H1 (cell line): ENCODE results near the gene LBH. TPM values are rescaled to one million over a fixed set of nuclear protein-coding genes. Genes with fewer than 3 reads are reported as not detected.

Experiments
- CTCF ChIA-PET: fragments of 300-600 bp; sonication (Branson Sonifier 250); formaldehyde crosslinking; loops from one replicate; lab custom pipeline; 2021; ENCODE audit not compliant: partially characterized antibody; lab: Charles Lee
- POLR2A ChIA-PET: fragments of 300-600 bp; sonication (Branson Sonifier 250); formaldehyde crosslinking; loops from one replicate; lab custom pipeline; 2021; ENCODE audit warnings: inconsistent platforms; ENCODE audit not compliant: partially characterized antibody; lab: Charles Lee
- DNase-seq, 2 experiments: peaks; one replicate each; pipeline versions ENCODE4 v3.0.0 to v3.0.0-alpha.2; 2010 to 2022; ENCODE audit warnings: low spot score in 2 of 2, low read depth in 1 of 2, mixed read lengths in 1 of 2
- FAIRE-seq: peaks from 2 replicates; lab custom pipeline; 2011; peaks lifted over from hg19 to GRCh38; lab: Jason Lieb, UNC
- H2AFZ ChIP-seq: 2 replicates; pipeline ENCODE4 v1.8.1; 2012; ENCODE audit warnings: low read length, inconsistent platforms
- H2AK5ac ChIP-seq: 2 replicates; pipeline ENCODE4 v1.6.1; 2013; ENCODE audit warnings: low read depth, low read length
- H2BK120ac ChIP-seq: replicated peaks from 2 replicates; pipeline ENCODE3; 2013; ENCODE audit warnings: low read depth, low read length, inconsistent platforms
- H2BK12ac ChIP-seq: 2 replicates; pipeline ENCODE4 v1.6.1; 2013; ENCODE audit warnings: low read depth, low read length
- H2BK15ac ChIP-seq: 2 replicates; pipeline ENCODE4 v1.6.1; 2013; ENCODE audit warnings: low read length
- H2BK20ac ChIP-seq: 2 replicates; pipeline ENCODE4 v1.6.1; 2013; ENCODE audit warnings: low read length
- H2BK5ac ChIP-seq: 2 replicates; pipeline ENCODE4 v1.6.1; 2013; ENCODE audit warnings: low read depth, low read length
- H3K14ac ChIP-seq: 2 replicates; pipeline ENCODE4 v1.6.1; 2013; ENCODE audit warnings: inconsistent platforms; ENCODE audit not compliant: insufficient read length
- H3K18ac ChIP-seq: 2 replicates; pipeline ENCODE4 v1.6.1; 2013; ENCODE audit warnings: low read length; ENCODE audit errors: extremely low read depth
- H3K23ac ChIP-seq: 2 replicates; pipeline ENCODE4 v1.6.1; 2013; ENCODE audit warnings: inconsistent platforms; ENCODE audit not compliant: insufficient read length
- H3K23me2 ChIP-seq: 2 replicates; pipeline ENCODE4 v1.6.1; 2013; ENCODE audit warnings: low read depth, low read length
- H3K27ac ChIP-seq: 2 replicates; pipeline ENCODE4 v1.6.1; 2011; ENCODE audit warnings: low read depth, low read length, inconsistent platforms
- H3K27me3 ChIP-seq, 4 experiments: replicated peaks in 1 of 4; 1 replicate in 1 of 4; 2 replicates in 3 of 4; pipeline versions ENCODE4 v1.6.1 to v1.8.1; 2011 to 2013; ENCODE audit warnings: low read length in 3 of 4, mild to moderate bottlenecking in 3 of 4, inconsistent platforms in 2 of 4, mixed read lengths in 2 of 4, moderate library complexity in 1 of 4; ENCODE audit not compliant: control insufficient read depth in 3 of 4, insufficient read depth in 3 of 4; ENCODE audit errors: extremely low read depth in 1 of 4
- H3K36me3 ChIP-seq, 4 experiments: 2 replicates each; pipeline versions ENCODE4 v1.6.1 to v1.8.1; 2011 to 2013; ENCODE audit warnings: mild to moderate bottlenecking in 4 of 4, low read length in 3 of 4, moderate library complexity in 2 of 4, control low read depth in 1 of 4, inconsistent platforms in 1 of 4; ENCODE audit not compliant: insufficient read depth in 4 of 4, control insufficient read depth in 2 of 4
- H3K4ac ChIP-seq: replicated peaks from 2 replicates; pipeline ENCODE3; 2013; ENCODE audit warnings: low read length, low read depth, mixed read lengths, inconsistent platforms; ENCODE audit not compliant: insufficient read length
- H3K4me1 ChIP-seq, 4 experiments: replicated peaks in 1 of 4; 1 replicate in 1 of 4; 2 replicates in 3 of 4; pipeline versions ENCODE4 v1.6.1 to v1.8.1; 2011 to 2013; ENCODE audit warnings: low read length in 3 of 4, inconsistent platforms in 2 of 4, mixed read lengths in 1 of 4; ENCODE audit not compliant: insufficient read depth in 4 of 4, control insufficient read depth in 3 of 4
- H3K4me2 ChIP-seq, 2 experiments: 2 replicates each; pipeline versions ENCODE4 v1.6.1 to v1.8.1; 2011 to 2013; ENCODE audit warnings: low read depth in 2 of 2, low read length in 2 of 2, control low read depth in 1 of 2, inconsistent platforms in 1 of 2, mild to moderate bottlenecking in 1 of 2; ENCODE audit not compliant: insufficient read depth in 1 of 2
- H3K4me3 ChIP-seq, 4 experiments: fragments of 200-600, 300-600 bp in 1 of 4; sonication (generic), shearing (Covaris generic), sonication (Bioruptor Twin) in 1 of 4; 2 replicates each; pipeline versions ENCODE4 v1.5.1 to v1.8.1; 2011 to 2016; ENCODE audit warnings: low read length in 4 of 4, low read depth in 3 of 4, control low read depth in 2 of 4, inconsistent platforms in 2 of 4, mild to moderate bottlenecking in 2 of 4, mixed read lengths in 1 of 4, moderate library complexity in 1 of 4; ENCODE audit not compliant: insufficient read depth in 2 of 4; ENCODE audit errors: extremely low read depth in 1 of 4
- H3K56ac ChIP-seq: replicated peaks from 2 replicates; pipeline ENCODE3; 2013; ENCODE audit warnings: low read depth, mild to moderate bottlenecking, mixed read lengths, low read length, inconsistent platforms; ENCODE audit not compliant: insufficient read length
- H3K79me1 ChIP-seq: 2 replicates; pipeline ENCODE4 v1.6.1; 2013; ENCODE audit warnings: low read depth, low read length, control low read depth
- H3K79me2 ChIP-seq, 2 experiments: 2 replicates each; pipeline versions ENCODE4 v1.6.1 to v1.8.1; 2012 to 2013; ENCODE audit warnings: low read length in 2 of 2, mild to moderate bottlenecking in 2 of 2, inconsistent platforms in 1 of 2; ENCODE audit not compliant: insufficient read depth in 2 of 2, control insufficient read depth in 1 of 2
- H3K9ac ChIP-seq, 4 experiments: replicated peaks in 1 of 4; 1 replicate in 1 of 4; 2 replicates in 3 of 4; pipeline versions ENCODE4 v1.6.1 to v1.8.1; 2011 to 2013; ENCODE audit warnings: low read depth in 3 of 4, low read length in 3 of 4, control low read depth in 2 of 4, mild to moderate bottlenecking in 2 of 4, moderate library complexity in 2 of 4, inconsistent platforms in 1 of 4; ENCODE audit errors: extremely low read depth in 1 of 4
- H3K9me3 ChIP-seq, 2 experiments: 2 replicates each; pipeline versions ENCODE4 v1.6.1 to v1.8.1; 2012 to 2013; ENCODE audit warnings: mild to moderate bottlenecking in 2 of 2, moderate library complexity in 2 of 2, control low read depth in 1 of 2, inconsistent platforms in 1 of 2, low read depth in 1 of 2, low read length in 1 of 2, mixed read lengths in 1 of 2; ENCODE audit not compliant: insufficient read depth in 2 of 2
- H4K20me1 ChIP-seq, 2 experiments: replicated peaks in 1 of 2; 2 replicates each; pipeline versions ENCODE3 to v1.8.1; 2011 to 2013; ENCODE audit warnings: inconsistent platforms in 2 of 2, low read length in 2 of 2, mild to moderate bottlenecking in 1 of 2; ENCODE audit not compliant: insufficient read depth in 2 of 2, control insufficient read depth in 1 of 2
- H4K5ac ChIP-seq: 2 replicates; pipeline ENCODE4 v1.6.1; 2013; ENCODE audit warnings: low read length, low read depth, mixed read lengths, inconsistent platforms; ENCODE audit not compliant: insufficient read length
- H4K8ac ChIP-seq: 2 replicates; pipeline ENCODE4 v1.8.0; 2013; ENCODE audit warnings: mild to moderate bottlenecking, moderate library complexity, low read length, inconsistent platforms; ENCODE audit not compliant: insufficient read depth; ENCODE audit errors: extremely low read depth
- H4K91ac ChIP-seq: replicated peaks from 2 replicates; pipeline ENCODE3; 2013; ENCODE audit warnings: low read length, mixed read lengths, inconsistent platforms; ENCODE audit not compliant: insufficient read length
- BCL11A ChIP-seq, 2 experiments: IDR thresholded peaks; one replicate each; pipeline ENCODE4 v1.6.1; 2011; ENCODE audit warnings: low read depth in 2 of 2, low read length in 2 of 2, mild to moderate bottlenecking in 2 of 2
- CHD1 ChIP-seq: IDR thresholded peaks from 2 replicates; pipeline ENCODE4 v1.6.1; 2012; ENCODE audit warnings: low read depth, low read length, improper control_type of control experiment
- EP300 ChIP-seq, 2 experiments: IDR thresholded peaks; 1 replicate in 1 of 2; 2 replicates in 1 of 2; pipeline ENCODE4 v1.6.1; 2011 to 2012; ENCODE audit warnings: low read depth in 2 of 2, low read length in 2 of 2, mild to moderate bottlenecking in 2 of 2, borderline replicate concordance in 1 of 2, inconsistent platforms in 1 of 2, moderate library complexity in 1 of 2
- GABPA ChIP-seq: IDR thresholded peaks from 2 replicates; pipeline ENCODE4 v1.6.1; 2011; ENCODE audit warnings: mild to moderate bottlenecking, low read length, moderate library complexity, borderline replicate concordance; ENCODE audit not compliant: insufficient read depth
- PHF8 ChIP-seq: fragments of 200-600 bp; sonication (generic); conservative IDR thresholded peaks from 2 replicates; pipeline ENCODE4 v1.7.1; 2012; ENCODE audit warnings: low read depth, mild to moderate bottlenecking, inconsistent platforms, low read length, moderate library complexity
- RFX5 ChIP-seq: IDR thresholded peaks from 2 replicates; pipeline ENCODE4 v1.6.1; 2011; ENCODE audit warnings: low read depth, low read length, improper control_type of control experiment, borderline replicate concordance
- SAP30 ChIP-seq: fragments of 300-600 bp; sonication (generic); IDR thresholded peaks from 2 replicates; pipeline ENCODE4 v1.7.1; 2012; ENCODE audit warnings: low read length, moderate library complexity, mild to moderate bottlenecking, inconsistent platforms; ENCODE audit not compliant: insufficient read depth, insufficient replicate concordance
- SIN3A ChIP-seq, 2 experiments: IDR thresholded peaks in 1 of 2; conservative IDR thresholded peaks in 1 of 2; 2 replicates each; pipeline ENCODE4 v1.6.1; 2011 to 2012; ENCODE audit warnings: low read length in 2 of 2, improper control_type of control experiment in 1 of 2, low read depth in 1 of 2, mild to moderate bottlenecking in 1 of 2
- TBP ChIP-seq: IDR thresholded peaks from 2 replicates; pipeline ENCODE4 v1.6.1; 2011; ENCODE audit warnings: low read depth, low read length, improper control_type of control experiment
- WGBS, 2 experiments: shearing (Covaris generic) in 1 of 2; methylation state at CpG; one replicate each; pipeline versions ENCODE4 v1.1.6 to v1.1.7; 2013 to 2015; ENCODE audit warnings: low lambda C conversion rate in 2 of 2, mixed read lengths in 2 of 2, inconsistent platforms in 1 of 2, low coverage in 1 of 2, missing lambda C conversion rate in 1 of 2; ENCODE audit not compliant: insufficient replicate concordance in 2 of 2, insufficient coverage in 1 of 2, insufficient read length in 1 of 2; ENCODE audit errors: extremely low coverage in 1 of 2, missing lambda C conversion rate in 1 of 2; 5-methylcytosine and 5-hydroxymethylcytosine counted together
- polyA plus RNA-seq, 7 experiments: library from polyadenylated mRNA; depleted of rRNA in 3 of 7; stranded (reverse) in 5 of 7; unstranded in 2 of 7; fragments of >200 nt in 5 of 7; fragments of 200-250 nt in 2 of 7; gene quantifications; 1 replicate in 5 of 7; 2 replicates in 1 of 7; 4 replicates in 1 of 7; pipeline versions ENCODE4 v1.2.1 to v1.2.3, GENCODE V29; 2011 to 2013; ENCODE audit warnings: missing spikeins in 2 of 7, mixed read lengths in 2 of 7
- total RNA-seq: library from RNA; stranded (reverse); fragmentation: NEBNext Ultra II Directional; extraction: Animal tissue kit (Norgen Biotek cat#: 25700); gene quantifications from 2 replicates; pipeline ENCODE4 v1.2.1, GENCODE V29; 2021
- TF ChIP-seq, protein P1 (sequence below): IDR thresholded peaks from 2 replicates; pipeline ENCODE4 v1.6.1; 2011; ENCODE audit warnings: low read depth, mild to moderate bottlenecking, low read length; ENCODE audit not compliant: insufficient read depth

The LBH gene
- total and polyA plus RNA-seq, 2 of the 8 experiments (the other 6 are each of a cell fraction or from before 2014, with no cell fraction given) = 25.7 to 34.5 TPM

DNA sequence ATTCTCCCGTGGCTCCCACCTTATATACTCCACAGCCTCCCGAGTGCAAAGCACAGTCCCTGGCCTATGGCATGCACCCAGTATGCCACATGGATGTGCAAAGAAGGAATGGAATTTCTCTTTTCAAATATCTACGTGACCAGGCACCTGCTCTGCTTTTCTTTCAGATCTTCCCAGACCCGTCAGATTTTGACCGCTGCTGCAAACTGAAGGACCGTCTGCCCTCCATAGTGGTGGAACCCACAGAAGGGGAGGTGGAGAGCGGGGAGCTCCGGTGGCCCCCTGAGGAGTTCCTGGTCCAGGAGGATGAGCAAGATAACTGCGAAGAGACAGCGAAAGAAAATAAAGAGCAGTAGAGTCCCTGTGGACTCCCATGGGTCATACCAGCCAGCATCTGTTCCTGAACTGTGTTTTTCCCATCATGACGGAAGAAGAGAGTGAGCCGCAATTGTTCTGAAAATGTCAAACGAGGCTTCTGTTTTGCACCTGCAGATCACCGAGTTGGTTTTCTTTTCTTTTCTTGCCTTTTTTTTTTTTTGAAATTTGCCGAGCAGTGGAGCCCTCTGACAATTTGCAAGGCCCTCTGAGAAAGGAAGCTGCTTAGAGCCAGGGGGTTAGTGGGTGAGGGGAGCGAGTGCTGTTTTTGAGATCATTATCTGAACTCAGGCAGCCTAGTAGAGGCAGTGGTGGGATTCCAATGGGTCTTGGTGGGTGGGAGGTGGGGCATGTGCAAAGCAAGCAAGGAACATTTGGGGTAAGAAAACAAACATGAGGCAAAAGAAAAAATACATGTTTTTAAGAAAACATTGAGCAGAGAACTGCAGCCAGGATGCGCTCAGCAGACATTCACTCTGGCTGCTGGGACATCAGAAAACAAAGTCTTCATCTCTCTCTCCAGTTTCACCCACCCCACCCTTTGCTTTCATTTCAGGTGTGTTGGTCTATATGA, 26.2 kb downstream of the LBH start:
- Histone ChIP-seq H2BK12ac (no peak overlapping the region), H3K56ac (no peak overlapping the region), H4K8ac (no peak overlapping the region), H4K91ac (no peak overlapping the region), H2AK5ac (no peak overlapping the region), H2BK120ac (no peak overlapping the region), H3K23ac (no peak overlapping the region), H3K4me2 (no peak overlapping the region), H3K23me2 (no peaks in the 10 kb centered on the region; the same call in 1 of the 2 replicates), H2AFZ (no peak overlapping the region), H2BK5ac (no peak overlapping the region), H3K14ac (no peak overlapping the region), H3K79me1 (no peaks in the 10 kb centered on the region; the same call in 1 of the 2 replicates), H3K27ac (no peak overlapping the region), H3K9ac (no peak overlapping the region), H2BK20ac (no peak overlapping the region), H2BK15ac (no peak overlapping the region), H3K4me3 (no peak overlapping the region), H3K27me3 (no peaks in the 10 kb centered on the region), H3K79me2 (no peaks in the 10 kb centered on the region), H3K4me1 (no peaks in the 10 kb centered on the region), H3K9me3 (no peaks in the 10 kb centered on the region), H3K36me3 (peaks cover 0 to 10% (median 4%) of the 10 kb centered on the region in 4 experiments; a peak in 6 of 8 replicates), H4K20me1 (no peaks in the 10 kb centered on the region), H3K4ac (no peak overlapping the region), H4K5ac (no peak overlapping the region), H3K18ac (no peak overlapping the region)
- ChIA-PET CTCF (interaction anchor here (2.9 to 11.4 kb wide), 2 partner anchors 14 to 19 kb away, joined by 7 to 74 read pairs; no protein-coding TSS in a partner anchor), POLR2A (no interaction called here)
- WGBS, 2 experiments = 86% methylated on average over 17 of the region's 17 CpGs; no CpG with 5 or more reads in 1 of the 2 experiments
- DNase-seq (no peak), FAIRE-seq (no peak)
- TF ChIP-seq, protein P1, sequence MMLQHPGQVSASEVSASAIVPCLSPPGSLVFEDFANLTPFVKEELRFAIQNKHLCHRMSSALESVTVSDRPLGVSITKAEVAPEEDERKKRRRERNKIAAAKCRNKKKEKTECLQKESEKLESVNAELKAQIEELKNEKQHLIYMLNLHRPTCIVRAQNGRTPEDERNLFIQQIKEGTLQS = no peak
- TF ChIP-seq BCL11A (IDR thresholded peaks at IDR 0.05; ENCODE audit: low read depth in 2 of 2, low read length in 2 of 2) = no peak
- TF ChIP-seq EP300 (IDR thresholded peaks at IDR 0.05; ENCODE audit: borderline replicate concordance in 1 of 2, low read depth in 2 of 2, low read length in 2 of 2) = no peak
- no peak for TF ChIP-seq TBP
- no peak for TF ChIP-seq PHF8
- TF ChIP-seq RFX5 = no peak
- no peak for TF ChIP-seq SIN3A (conservative IDR thresholded peaks at IDR 0.05 in 1 of 2, IDR thresholded peaks at IDR 0.05 in 1 of 2; ENCODE audit: low read depth in 1 of 2, low read length in 2 of 2)
- TF ChIP-seq SAP30 = no peak
- TF ChIP-seq CHD1 = no peak
- TF ChIP-seq GABPA = no peak
